Measurements from ENCODE around the gene KCNMB1.

The KCNMB1 gene

GRCh38 chr5:170353011-170353761 lies 36.0 kb downstream of the KCNMB1 start:
- Histone ChIP-seq H4K20me1 (ENCODE audit: low read depth, low read length) (no peaks in the 10 kb centered on the region), H3K4me2 (ENCODE audit: low read depth, low read length, poor library complexity, severe bottlenecking) (no peak overlapping the region), H3K9me3 (ENCODE audit: insufficient read depth, low read length) (no peaks in the 10 kb centered on the region), H3K36me3 (ENCODE audit: low read length) (no peaks in the 10 kb centered on the region), H3K9me2 (replicated peaks; ENCODE audit: insufficient read depth, low read length) (no peaks in the 10 kb centered on the region), H3K4me3 (ENCODE audit: insufficient read depth, low read length, poor library complexity, severe bottlenecking) (no peak overlapping the region), H3K27me3 (ENCODE audit: low read length) (no peaks in the 10 kb centered on the region), H3K27ac (ENCODE audit: low read depth, low read length) (no peak overlapping the region), H3F3A (ENCODE audit: insufficient read depth) (no peaks in the 10 kb centered on the region), H3K9ac (ENCODE audit: low read length) (no peak overlapping the region), H3K79me2 (ENCODE audit: insufficient read depth, low read length) (no peaks in the 10 kb centered on the region), H2AFZ (ENCODE audit: low read depth, low read length, severe bottlenecking) (no peak overlapping the region)
- TF ChIP-seq CTCF (IDR thresholded peaks at IDR 0.05; ENCODE audit: insufficient read depth, low read length, poor library complexity, severe bottlenecking): no peak
- no peak for TF ChIP-seq EZH2phosphoT487 (conservative IDR thresholded peaks at IDR 0.05; ENCODE audit: low read length)

GRCh38 chr5:170348137-170348633 lies 41.0 kb downstream of the KCNMB1 start:
- Histone ChIP-seq H2AFZ (ENCODE audit: low read depth, low read length, severe bottlenecking) (no peak overlapping the region), H3K9me2 (replicated peaks; ENCODE audit: insufficient read depth, low read length) (no peaks in the 10 kb centered on the region), H3K4me2 (ENCODE audit: low read depth, low read length, poor library complexity, severe bottlenecking) (no peak overlapping the region), H3F3A (ENCODE audit: insufficient read depth) (no peaks in the 10 kb centered on the region), H3K36me3 (ENCODE audit: low read length) (no peaks in the 10 kb centered on the region), H4K20me1 (ENCODE audit: low read depth, low read length) (no peaks in the 10 kb centered on the region), H3K9me3 (ENCODE audit: insufficient read depth, low read length) (no peaks in the 10 kb centered on the region), H3K79me2 (ENCODE audit: insufficient read depth, low read length) (no peaks in the 10 kb centered on the region), H3K9ac (ENCODE audit: low read length) (no peak overlapping the region), H3K27ac (ENCODE audit: low read depth, low read length) (no peak overlapping the region), H3K27me3 (ENCODE audit: low read length) (no peaks in the 10 kb centered on the region), H3K4me3 (ENCODE audit: insufficient read depth, low read length, poor library complexity, severe bottlenecking) (no peak overlapping the region)
- no peak for TF ChIP-seq CTCF (IDR thresholded peaks at IDR 0.05; ENCODE audit: insufficient read depth, low read length, poor library complexity, severe bottlenecking)
- no peak for TF ChIP-seq EZH2phosphoT487 (conservative IDR thresholded peaks at IDR 0.05; ENCODE audit: low read length)

GRCh38 chr5:170347022-170347567 lies 42.1 kb downstream of the KCNMB1 start:
- Histone ChIP-seq H3K9ac (ENCODE audit: low read length) (no peak overlapping the region), H3K4me3 (ENCODE audit: insufficient read depth, low read length, poor library complexity, severe bottlenecking) (no peak overlapping the region), H3K9me2 (replicated peaks; ENCODE audit: insufficient read depth, low read length) (no peaks in the 10 kb centered on the region), H4K20me1 (ENCODE audit: low read depth, low read length) (no peaks in the 10 kb centered on the region), H3K27ac (ENCODE audit: low read depth, low read length) (no peak overlapping the region), H3K4me2 (ENCODE audit: low read depth, low read length, poor library complexity, severe bottlenecking) (no peak overlapping the region), H3K9me3 (ENCODE audit: insufficient read depth, low read length) (no peaks in the 10 kb centered on the region; the same call in 1 of the 2 replicates), H3K27me3 (ENCODE audit: low read length) (no peaks in the 10 kb centered on the region), H3K79me2 (ENCODE audit: insufficient read depth, low read length) (no peaks in the 10 kb centered on the region), H2AFZ (ENCODE audit: low read depth, low read length, severe bottlenecking) (no peak overlapping the region), H3F3A (ENCODE audit: insufficient read depth) (no peaks in the 10 kb centered on the region), H3K36me3 (ENCODE audit: low read length) (no peaks in the 10 kb centered on the region)
- TF ChIP-seq EZH2phosphoT487 (conservative IDR thresholded peaks at IDR 0.05; ENCODE audit: low read length) (no peak), CTCF (IDR thresholded peaks at IDR 0.05; ENCODE audit: insufficient read depth, low read length, poor library complexity, severe bottlenecking) (no peak)

Data from SU-DHL-6 (cell line).